ENCODE data around the gene ACTRT2. TPM values are rescaled to one million over a fixed set of nuclear protein-coding genes. Genes with fewer than 3 reads are reported as not detected.
A peak's percentile ranks its signal among the peaks of the same experiment; 100 is the strongest.

The ACTRT2 gene
- polyA plus RNA-seq, 4 donors = not detected

DNA sequence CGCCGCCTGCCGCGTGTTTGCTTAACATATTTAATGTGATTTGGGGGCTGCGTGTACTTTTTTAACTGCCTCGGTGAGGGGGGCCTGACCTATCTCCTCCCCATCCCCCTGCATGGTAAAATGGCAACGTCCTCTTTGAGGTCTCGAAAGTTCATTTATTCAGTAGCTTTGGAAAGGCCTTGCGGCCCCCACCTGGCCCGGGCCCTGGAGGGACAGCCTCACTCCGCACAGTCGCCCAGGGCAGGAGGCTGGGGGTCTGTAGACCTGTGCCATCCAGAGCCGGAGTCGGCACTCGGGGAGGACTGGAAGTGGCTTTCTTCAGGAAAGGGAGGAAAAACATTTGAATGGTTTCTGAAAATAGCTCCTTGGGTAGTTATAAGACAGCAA lies 38.0 kb upstream of the ACTRT2 start:
- no peak for DNase-seq (ENCODE audit: low read depth in 4 of 4, low spot score in 3 of 4)

DNA sequence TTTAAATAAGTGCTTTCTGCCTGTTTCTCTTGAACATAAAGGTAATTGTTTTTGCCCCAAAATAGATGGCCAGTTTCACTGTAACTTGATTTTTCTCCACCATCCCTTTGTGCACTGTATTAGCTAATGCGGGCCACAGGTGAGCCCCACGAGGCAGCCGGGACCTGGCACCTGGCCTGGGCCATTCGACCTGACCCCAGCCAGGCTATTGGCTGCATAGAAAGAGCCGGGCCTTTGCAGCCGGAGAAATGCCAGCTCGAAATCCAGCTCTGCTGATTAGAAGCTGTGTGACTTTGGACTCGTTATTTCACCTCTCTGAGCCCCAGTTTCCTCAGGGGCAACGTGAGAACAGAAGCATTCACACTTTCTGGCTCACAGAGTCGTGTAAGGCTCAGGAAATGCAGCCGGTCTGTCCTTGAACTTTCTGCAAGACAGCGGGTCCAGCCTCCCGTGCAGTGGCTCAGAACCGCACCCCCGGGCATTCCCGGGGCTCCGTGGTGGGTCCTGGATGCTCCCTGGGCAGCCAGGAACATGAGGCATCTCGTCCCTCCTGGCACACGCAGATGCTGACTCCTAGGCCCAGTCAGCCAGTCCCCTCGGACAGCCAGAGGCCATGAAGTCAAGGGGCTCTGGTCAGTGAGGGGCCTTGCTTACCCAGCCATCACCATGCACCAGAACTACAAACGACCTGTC lies 37.4 kb upstream of the ACTRT2 start:
- no peak for DNase-seq (ENCODE audit: low read depth in 4 of 4, low spot score in 3 of 4)

DNA sequence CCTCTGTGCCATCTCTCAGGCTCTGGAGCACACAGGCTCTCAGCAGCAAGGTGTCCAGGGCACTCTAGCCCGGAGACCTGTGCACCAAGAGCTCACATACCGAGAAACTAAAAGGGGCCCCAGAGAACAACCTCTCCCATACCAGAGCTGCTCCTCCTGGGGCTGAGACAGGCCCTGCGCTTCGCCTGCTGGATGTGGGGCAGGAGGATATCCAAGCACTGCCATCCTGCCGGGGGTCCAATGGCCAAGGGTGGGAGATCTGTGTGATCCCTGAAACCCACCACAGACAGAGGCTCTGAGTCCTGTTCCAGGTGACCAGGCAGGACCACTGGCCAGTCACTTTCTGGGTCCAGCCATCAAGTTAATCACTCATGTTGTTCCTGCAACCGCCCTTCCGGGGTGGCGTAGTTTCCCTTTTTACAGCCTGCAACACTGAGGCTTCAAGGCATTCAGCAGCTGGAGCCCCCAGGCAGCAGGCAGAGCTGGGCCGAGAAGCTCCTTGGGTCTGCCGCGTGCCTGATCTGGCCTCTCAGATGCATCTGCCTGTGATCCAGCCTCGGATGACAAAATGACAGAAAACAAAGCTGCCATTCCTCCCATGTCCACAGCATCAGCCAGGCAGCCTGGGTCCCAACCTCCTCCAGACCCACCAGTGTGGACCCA lies 36.7 kb upstream of the ACTRT2 start:
- DNase-seq (ENCODE audit: low read depth in 4 of 4, low spot score in 3 of 4) = no peak

DNA sequence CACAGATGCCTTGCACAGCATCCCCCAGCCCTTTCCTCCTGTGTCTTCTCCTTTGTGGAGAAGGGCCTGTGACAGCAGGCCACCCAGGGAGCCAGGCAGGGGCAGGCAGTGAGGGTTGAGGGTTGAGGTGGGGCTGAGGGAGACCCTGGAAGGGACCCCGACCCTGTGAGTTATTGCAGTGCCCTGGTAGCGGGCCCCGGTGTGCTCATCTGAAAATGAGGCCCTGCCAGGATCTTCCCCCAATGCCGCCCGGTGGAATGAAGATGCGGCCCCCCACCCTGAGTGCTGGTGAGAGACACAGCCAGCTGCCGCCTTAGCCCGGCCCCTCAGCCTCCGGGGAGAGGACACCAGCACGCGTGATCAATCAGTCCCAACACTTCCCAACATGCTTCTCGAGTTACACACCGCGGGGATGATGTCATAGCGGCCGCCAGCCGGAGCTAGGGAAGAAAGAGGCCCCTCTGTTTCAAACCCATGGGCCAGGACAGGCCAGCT lies 36.2 kb upstream of the ACTRT2 start:
- DNase-seq (ENCODE audit: low read depth in 4 of 4, low spot score in 3 of 4) = peak in 3 of 4 donors; percentile 50 to 72 (median 58)

DNA sequence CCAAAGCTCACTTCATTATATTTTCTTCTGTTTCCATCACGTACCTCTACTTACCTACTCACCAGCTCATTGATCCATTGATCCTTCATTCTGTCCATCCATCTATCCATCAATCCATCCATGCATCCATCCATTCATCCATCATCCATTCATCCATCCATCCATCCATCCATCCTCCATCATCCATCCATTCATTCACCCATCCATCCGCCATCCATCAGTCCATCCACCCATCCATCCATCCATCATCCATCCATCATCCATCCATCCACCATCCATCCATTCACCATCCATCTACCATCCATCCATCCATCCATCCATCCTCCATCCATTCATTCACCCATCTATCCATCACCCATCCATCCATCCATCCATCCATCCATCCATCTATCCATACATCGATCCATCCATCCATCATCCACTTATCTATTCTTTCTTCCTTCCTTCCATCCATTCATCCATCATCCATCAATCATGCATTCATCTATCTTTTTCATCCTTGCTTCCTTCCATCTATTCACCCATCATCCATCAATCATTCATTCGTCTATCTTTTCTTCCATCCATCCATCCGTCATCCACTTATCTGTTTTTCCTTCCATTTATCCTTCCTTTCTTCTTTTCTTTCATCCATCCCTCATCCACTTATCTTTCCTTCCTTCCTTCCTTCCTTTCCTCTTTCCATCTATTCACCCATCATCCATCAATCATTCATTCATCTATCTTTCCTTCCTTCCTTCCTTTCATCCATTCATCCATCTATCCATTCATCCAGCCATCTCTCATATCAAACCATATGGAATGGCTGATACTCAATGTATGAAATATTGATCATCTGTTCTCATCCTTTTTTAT lies 35.3 kb upstream of the ACTRT2 start:
- DNase-seq (ENCODE audit: low read depth in 4 of 4, low spot score in 3 of 4) = no peak

DNA sequence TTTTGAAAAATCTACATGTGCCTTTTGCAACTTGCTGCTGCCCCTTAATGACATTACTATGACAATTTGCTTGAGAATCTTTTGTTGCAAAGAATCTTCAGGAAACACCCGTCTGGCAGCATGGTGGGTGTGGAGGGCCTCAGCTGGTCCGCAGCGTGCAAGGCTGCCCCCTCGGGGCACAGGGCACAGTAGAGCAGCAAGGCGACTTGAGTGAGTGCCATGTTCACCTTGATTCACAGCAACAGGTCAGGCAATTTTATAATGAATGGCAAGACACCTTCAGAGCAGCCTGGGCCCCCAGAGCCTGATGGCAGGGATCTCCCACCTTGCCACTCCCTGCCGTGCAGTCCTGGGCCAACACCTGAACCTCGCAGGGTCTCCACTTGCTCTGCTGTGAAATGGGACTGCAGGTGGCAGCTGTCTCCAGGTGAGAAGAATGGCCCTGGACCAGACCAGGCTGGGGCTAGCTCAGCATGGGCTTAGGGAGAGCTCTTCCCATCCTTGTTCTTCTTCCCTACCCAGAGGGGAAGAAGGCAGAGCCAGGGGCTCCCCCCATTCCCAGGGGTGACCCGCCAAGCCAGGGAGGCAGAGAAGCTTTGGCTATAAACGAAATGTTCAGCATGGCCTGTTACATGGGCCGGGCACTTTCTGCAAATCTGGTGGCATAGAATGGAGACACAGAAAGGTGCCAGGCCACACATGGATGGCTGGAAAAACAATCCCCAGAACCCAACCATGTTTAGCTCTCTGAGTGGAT lies 34.5 kb upstream of the ACTRT2 start:
- DNase-seq (ENCODE audit: low read depth in 4 of 4, low spot score in 3 of 4) = no peak

DNA sequence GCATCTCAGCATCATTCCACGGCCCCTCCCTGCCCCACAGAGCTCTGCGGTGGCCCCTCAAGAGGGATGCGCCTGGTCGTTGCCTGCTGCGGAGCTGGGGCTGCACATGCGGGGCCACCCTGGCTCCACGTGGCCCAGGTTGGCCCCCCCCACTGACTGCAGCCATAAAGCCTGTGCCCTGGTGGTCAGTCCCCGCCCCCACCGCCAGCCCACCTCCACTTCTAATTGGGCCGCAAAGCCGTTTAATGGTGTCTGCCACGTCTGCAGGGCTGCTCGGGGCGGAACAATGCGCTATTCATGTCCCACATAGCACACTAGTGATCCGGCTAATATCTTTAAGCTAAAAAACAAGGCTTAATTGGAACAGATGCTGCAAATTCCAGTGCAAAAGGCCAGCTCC lies 33.5 kb upstream of the ACTRT2 start:
- DNase-seq (ENCODE audit: low read depth in 4 of 4, low spot score in 3 of 4) = no peak

DNA sequence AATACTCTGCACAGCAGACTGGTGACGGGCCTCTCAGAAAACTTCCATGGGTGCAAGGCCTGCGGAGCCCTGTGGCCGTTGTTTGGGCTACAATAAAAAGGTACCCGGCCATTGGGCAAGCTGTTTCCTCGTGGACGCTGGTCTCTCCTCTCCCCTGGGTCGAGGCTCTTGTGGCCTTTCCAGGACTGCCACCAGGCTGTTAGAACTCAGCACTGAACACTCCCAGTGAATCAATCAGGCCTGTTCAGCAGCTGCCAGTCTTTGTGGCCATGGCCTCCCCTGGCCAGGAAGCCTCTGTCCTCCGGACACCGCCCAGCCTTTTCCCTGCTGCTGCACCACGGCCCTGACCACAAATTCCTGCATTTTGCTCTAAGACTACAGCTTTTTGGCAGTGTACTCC lies 33.0 kb upstream of the ACTRT2 start:
- no peak for DNase-seq (ENCODE audit: low read depth in 4 of 4, low spot score in 3 of 4)

DNA sequence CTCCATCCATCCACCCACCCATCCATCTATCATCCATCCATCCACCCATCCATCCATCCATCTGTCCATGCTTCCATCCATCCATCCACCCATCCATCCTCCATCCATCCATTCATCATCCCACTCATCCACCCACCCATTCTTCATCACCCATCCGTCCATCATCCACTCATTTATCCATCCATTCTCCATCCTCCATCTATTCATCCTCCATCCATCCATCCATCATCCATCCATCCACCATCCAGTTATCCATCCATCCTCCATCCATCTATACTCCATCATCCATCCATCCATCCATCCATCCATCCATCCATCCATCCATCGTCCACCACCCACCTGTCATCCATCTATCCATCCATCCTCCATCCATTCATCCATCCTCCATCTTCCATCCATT lies 32.1 kb upstream of the ACTRT2 start:
- DNase-seq (ENCODE audit: low read depth in 4 of 4, low spot score in 3 of 4) = no peak

DNA sequence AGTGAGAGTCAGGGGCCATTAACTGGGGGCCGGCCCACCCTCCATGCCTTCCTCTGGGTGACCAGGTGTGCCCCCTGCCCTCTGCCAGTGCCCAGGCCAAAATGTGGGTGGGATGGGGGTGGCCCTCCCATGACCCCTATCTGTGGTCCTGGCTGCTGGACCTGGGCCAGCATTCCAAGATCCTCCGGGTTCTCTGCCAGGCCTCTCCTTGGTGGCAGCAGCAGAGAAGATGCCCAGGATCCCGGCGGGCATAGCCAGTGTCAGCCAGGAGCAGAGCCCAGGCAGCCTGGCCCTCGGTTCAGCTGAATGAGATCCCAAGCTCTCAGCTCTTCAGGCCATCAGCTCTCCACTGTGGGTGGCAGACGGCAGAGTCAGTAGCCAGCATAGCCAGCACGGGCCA lies 31.3 kb upstream of the ACTRT2 start:
- no peak for DNase-seq (ENCODE audit: low read depth in 4 of 4, low spot score in 3 of 4)

DNA sequence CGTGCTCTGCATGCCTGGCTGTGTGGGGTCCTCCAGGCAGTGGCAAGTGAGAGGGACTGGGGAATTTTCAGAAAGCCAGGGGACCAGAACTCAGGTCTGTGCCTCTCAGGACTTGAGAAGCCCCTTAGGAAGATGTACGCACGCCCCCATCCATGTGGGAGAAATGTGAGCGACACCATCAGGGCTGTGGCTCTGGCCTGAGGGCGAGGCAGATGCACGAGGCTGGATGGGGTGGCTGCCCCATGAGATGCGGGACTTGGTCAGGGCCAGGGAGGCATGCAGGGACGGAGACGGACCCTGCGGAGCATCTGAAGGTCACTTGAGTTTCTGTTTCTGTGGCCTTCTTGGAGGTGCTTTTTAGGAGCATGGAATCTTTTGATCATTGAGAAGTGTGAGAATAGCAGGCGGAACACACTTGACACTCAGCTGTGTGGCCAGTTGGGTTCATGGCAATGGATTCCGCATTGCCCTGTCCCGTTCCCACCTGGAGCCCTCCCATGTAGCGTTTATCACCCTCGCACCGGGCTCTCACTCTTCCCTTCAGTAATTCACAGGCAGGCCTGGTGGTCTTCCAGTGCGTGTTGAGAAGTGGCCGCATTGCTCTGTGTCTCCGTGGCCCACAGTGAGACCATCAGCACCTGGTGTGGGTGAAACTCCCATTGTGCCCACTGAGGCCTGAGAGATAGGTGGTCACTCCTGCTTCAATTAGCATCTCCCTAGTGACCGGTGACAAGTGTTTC lies 30.7 kb upstream of the ACTRT2 start:
- no peak for DNase-seq (ENCODE audit: low read depth in 4 of 4, low spot score in 3 of 4)

DNA sequence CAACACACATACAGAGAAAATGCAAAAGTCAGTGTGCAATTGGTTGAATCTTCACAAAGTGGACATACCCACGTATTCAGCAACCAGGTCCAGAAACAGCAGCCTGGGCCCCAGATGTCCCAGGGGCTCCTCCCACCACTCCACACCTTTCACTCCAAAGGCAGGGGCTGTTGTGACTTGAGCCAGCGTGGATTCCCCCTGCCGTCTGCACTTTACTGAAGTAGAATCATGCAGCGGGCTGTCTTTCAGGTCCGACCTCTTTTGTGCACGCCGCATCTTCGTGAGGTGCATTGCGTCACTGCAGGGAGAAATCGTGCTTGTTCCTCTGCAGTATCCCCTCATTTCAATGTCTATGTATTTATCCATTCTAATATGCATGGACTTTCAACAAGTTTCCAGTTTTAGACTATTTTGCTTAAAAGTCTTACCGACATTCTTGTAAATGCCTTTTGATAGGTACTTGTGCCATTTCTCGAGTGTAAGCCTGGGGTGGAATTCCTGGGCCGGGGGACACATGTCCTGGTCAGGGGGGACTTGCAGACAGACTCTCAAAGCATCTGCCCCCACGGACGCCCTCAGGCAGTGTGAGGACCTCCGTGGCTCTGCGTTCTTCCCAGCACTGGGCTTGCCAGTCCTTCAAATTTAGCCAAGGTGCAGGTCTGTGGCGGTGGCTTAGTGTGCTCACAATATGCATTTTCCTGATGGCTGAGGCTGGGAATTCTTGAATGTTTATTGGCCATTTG lies 29.3 kb upstream of the ACTRT2 start:
- no peak for DNase-seq (ENCODE audit: low read depth in 4 of 4, low spot score in 3 of 4)

DNA sequence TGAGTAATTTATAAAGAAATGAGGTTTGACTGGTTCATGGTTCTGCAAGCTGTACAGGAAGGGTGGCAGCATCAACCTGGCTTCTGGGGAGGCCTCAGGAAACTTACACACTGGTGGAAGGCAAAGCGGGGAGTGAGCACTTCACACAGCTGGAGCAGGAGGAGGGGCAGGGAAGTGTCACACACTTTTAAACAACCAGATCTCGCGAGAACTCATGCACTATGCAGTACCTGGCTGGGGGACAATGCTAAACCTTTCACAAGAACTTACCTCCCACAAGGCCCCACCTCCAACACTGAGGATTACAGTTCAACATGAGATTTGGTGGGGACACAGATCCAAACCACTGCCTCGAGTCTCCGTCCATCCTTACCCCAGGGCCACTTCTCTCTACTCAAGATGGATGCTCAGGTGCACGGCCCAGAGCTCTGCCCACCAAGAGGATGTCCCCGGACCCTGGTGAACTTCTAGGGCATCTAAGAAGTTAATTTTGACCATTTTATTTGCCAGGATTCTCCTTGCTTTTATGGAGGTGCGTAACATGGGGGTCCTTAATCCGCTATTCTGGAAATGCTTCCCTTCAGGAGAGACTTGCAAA lies 22.7 kb upstream of the ACTRT2 start:
- DNase-seq (ENCODE audit: low read depth in 4 of 4, low spot score in 3 of 4) = no peak

DNA sequence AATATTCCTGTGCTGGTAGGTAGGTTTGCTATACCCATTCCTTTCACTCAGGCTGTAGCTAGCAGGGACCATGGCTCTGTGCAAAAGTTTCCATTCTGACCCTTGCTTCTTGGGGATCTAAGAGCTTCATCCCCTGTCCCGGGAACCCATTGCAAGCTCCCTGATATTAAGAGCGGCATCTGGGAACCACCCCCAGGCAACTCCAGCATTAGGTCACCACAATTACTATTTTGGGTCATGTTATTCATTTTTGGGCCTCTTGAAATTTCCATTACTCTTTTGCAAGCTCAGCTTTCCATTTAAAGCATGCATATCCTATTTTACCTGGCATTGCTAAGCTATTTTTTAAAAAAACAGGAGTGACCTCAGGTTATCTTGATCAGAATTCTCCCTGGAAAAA lies 22.1 kb upstream of the ACTRT2 start:
- no peak for DNase-seq (ENCODE audit: low read depth in 4 of 4, low spot score in 3 of 4)

DNA sequence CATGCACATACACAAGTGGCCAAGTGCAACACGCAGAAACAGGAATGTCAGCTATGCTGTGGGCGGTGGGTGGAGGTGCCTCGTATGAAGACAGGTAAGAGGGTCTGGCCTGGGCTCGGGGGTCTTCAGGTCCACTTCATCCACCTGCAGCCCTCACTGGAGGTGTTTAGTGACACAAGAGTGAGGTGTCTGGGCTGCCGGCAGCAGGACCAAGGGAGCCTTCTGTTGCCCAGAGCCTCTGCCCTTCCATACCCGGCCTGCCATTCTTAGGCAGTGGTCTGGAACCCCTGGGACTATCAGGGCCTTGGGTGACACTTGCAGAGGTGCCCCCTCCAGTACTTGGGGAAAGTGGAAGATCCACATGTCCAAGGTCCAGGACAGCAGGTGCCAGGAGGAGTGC lies 21.7 kb upstream of the ACTRT2 start:
- DNase-seq (ENCODE audit: low read depth in 4 of 4, low spot score in 3 of 4) = no peak

DNA sequence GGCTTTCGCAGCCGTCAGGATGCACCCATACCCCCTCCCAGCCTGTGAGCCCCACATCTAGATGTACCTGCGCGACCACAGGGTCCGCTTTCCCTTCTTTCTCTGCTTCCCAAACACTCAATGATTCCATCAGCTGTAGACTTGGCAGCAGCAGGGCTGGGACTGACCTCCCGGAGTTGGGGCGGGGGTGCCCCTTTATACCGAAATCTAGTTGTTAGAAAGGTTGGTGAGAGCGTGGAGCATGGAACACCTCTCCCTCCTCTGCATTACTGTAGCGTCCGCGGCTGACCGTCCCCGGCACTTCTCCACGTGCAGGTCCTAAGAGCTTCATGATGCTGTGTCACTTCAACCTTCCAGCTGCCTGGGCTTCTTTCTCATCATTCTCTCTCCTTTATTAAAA lies 21.1 kb upstream of the ACTRT2 start:
- no peak for DNase-seq (ENCODE audit: low read depth in 4 of 4, low spot score in 3 of 4)

DNA sequence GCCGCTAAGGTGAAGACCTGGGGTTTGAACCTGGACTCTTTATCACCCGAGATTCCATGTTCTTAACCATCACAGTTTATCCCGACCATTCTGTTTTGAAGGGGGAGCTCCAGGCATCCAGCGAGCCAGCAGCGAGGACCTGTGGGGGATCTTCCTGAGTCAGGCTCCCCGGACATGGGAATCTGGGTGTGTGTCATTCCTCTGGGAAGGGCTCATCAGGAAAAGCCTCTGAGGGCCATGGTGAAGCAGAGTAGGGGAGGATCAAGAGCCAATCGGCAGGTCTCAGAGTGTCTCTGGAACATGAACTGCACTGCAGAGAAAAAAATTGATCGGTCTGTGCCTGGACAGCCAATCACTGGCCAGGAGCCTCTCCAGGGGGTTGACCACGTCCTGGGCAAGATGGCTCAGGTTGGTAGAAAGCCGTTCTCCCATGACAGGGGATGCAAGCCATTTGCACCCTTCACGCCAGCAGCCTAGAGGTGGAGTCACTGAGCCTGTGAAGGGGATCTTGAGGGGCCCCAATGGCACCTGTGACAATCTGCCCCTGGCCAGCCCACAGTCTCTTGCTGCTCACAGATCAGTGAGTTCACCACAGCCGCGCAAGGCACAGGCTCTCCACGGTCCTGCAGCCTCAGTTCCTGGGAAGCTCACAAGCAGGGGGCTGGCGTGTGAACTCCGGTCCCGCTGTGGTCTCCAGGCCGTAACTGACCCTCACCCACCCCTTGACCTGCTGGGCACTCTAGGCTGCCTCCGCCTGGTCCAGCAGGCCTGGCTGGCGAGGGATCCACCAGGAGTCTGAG lies 20.4 kb upstream of the ACTRT2 start:
- no peak for DNase-seq (ENCODE audit: low read depth in 4 of 4, low spot score in 3 of 4)

Measured in right renal pelvis (tissue), 4 donors.